GM23338 (cell line): ENCODE measurements around the gene MAP3K14. TPM values are rescaled to one million over a fixed set of nuclear protein-coding genes. Genes with fewer than 3 reads are reported as not detected.

ENCODE experiments used
- ATAC-seq: fragments of 200-7000 bp; cut with Tn5 transposase; 3 replicates; pipeline ENCODE4 v1.9.1; 2020
- DNase-seq: peaks from one replicate; pipeline ENCODE4 v3.0.0-alpha.2; 2015; ENCODE audit warnings: low spot score
- H2AFZ ChIP-seq: fragments of 200-600 bp; sonication (generic); 2 replicates; pipeline ENCODE4 v1.8.0; 2016; ENCODE audit warnings: antibody characterized with exemption, mild to moderate bottlenecking, moderate library complexity
- H3F3A ChIP-seq: fragments of 200-600 bp; sonication (generic); replicated peaks from 2 replicates; pipeline ENCODE4 v1.8.0; 2017; ENCODE audit warnings: antibody characterized with exemption, mixed run types, low read depth
- H3K27ac ChIP-seq: fragments of 200-600 bp; sonication (generic); 2 replicates; pipeline ENCODE4 v1.6.1; 2016; ENCODE audit warnings: low read depth
- H3K27me3 ChIP-seq: fragments of 200-600 bp; sonication (generic); 2 replicates; pipeline ENCODE4 v1.8.0; 2016; ENCODE audit warnings: mild to moderate bottlenecking, mixed run types, moderate library complexity; ENCODE audit not compliant: insufficient read depth
- H3K36me3 ChIP-seq: fragments of 200-600 bp; sonication (generic); 2 replicates; pipeline ENCODE4 v1.8.0; 2016; ENCODE audit warnings: mild to moderate bottlenecking; ENCODE audit not compliant: insufficient read depth
- H3K4me1 ChIP-seq: fragments of 200-600 bp; sonication (generic); 2 replicates; pipeline ENCODE4 v1.8.0; 2016; ENCODE audit warnings: mild to moderate bottlenecking, moderate library complexity; ENCODE audit not compliant: insufficient read depth
- H3K4me2 ChIP-seq: fragments of 200-600 bp; sonication (generic); 2 replicates; pipeline ENCODE4 v1.7.1; 2017; ENCODE audit warnings: mixed run types
- H3K4me3 ChIP-seq: fragments of 200-600 bp; sonication (generic); 2 replicates; pipeline ENCODE4 v1.6.1; 2016; ENCODE audit warnings: mixed run types
- H3K79me2 ChIP-seq: fragments of 200-600 bp; sonication (generic); replicated peaks from 2 replicates; pipeline ENCODE4 v1.8.0; 2017; ENCODE audit warnings: mild to moderate bottlenecking; ENCODE audit not compliant: insufficient read depth
- H3K9me2 ChIP-seq: fragments of 200-600 bp; sonication (generic); 2 replicates; pipeline ENCODE4 v1.8.0; 2017; ENCODE audit not compliant: insufficient read depth
- H4K20me1 ChIP-seq: fragments of 200-600 bp; sonication (generic); replicated peaks from 2 replicates; pipeline ENCODE4 v1.8.0; 2017; ENCODE audit warnings: mild to moderate bottlenecking; ENCODE audit not compliant: insufficient read depth
- H3K27ac Mint-ChIP-seq: 2 replicates; pipeline ENCODE4 v1.8.0; 2020; ENCODE audit warnings: inconsistent platforms, mild to moderate bottlenecking, moderate library complexity, mixed read lengths
- H3K27me3 Mint-ChIP-seq: 3 replicates; pipeline ENCODE4 v1.8.0; 2022; ENCODE audit warnings: low read depth, mild to moderate bottlenecking, moderate library complexity, mixed read lengths, inconsistent platforms; ENCODE audit not compliant: insufficient read depth, poor library complexity
- H3K36me3 Mint-ChIP-seq: 3 replicates; pipeline ENCODE4 v1.8.0; 2021; ENCODE audit warnings: low read depth, mild to moderate bottlenecking, inconsistent platforms, moderate library complexity, mixed read lengths
- H3K4me1 Mint-ChIP-seq: 3 replicates; pipeline ENCODE4 v1.8.0; 2020; ENCODE audit warnings: mild to moderate bottlenecking, inconsistent platforms, mixed read lengths
- H3K4me3 Mint-ChIP-seq: 3 replicates; pipeline ENCODE4 v1.8.0; 2021; ENCODE audit warnings: moderate library complexity, mild to moderate bottlenecking, inconsistent platforms, mixed read lengths
- H3K9me3 Mint-ChIP-seq: 3 replicates; pipeline ENCODE4 v1.8.0; 2020; ENCODE audit warnings: moderate library complexity, mild to moderate bottlenecking, inconsistent platforms, mixed read lengths
- CREB1 ChIP-seq: fragments of 250-450 bp; sonication (Bioruptor Pico); IDR thresholded peaks from 2 replicates; pipeline ENCODE4 v1.5.0; 2020; ENCODE audit warnings: low read depth, mild to moderate bottlenecking, moderate library complexity
- CTCF ChIP-seq, 2 experiments: fragments of 200-600 bp in 1 of 2; sonication (generic) in 1 of 2; conservative IDR thresholded peaks; 2 replicates each; pipeline versions ENCODE4 v1.5.1 to v1.6.1; 2016 to 2017; ENCODE audit warnings: antibody characterized with exemption in 2 of 2, low read depth in 2 of 2, mild to moderate bottlenecking in 2 of 2, moderate library complexity in 1 of 2
- ETS1 ChIP-seq: IDR thresholded peaks from 2 replicates; pipeline ENCODE4 v1.6.1; 2016; ENCODE audit warnings: antibody characterized with exemption
- EZH2 ChIP-seq: fragments of 200-600 bp; sonication (generic); IDR thresholded peaks from one replicate; pipeline ENCODE4 v1.8.0; 2017; ENCODE audit warnings: antibody characterized with exemption, mild to moderate bottlenecking, low read depth; ENCODE audit not compliant: unreplicated experiment
- EZH2phosphoT487 ChIP-seq: fragments of 200-600 bp; sonication (generic); IDR thresholded peaks from one replicate; pipeline ENCODE4 v1.8.1; 2018; ENCODE audit warnings: antibody characterized with exemption; ENCODE audit not compliant: unreplicated experiment
- NANOG ChIP-seq: IDR thresholded peaks from 2 replicates; pipeline ENCODE4 v1.6.1; 2016; ENCODE audit warnings: antibody characterized with exemption, borderline replicate concordance
- POLR2AphosphoS5 ChIP-seq: IDR thresholded peaks from 2 replicates; pipeline ENCODE4 v1.6.1; 2016; ENCODE audit warnings: antibody characterized with exemption, low read depth
- REST ChIP-seq: IDR thresholded peaks from one replicate; pipeline ENCODE4 v1.6.1; 2018; ENCODE audit warnings: antibody characterized with exemption; ENCODE audit not compliant: unreplicated experiment
- ZNF114 ChIP-seq: fragments of 250-450 bp; sonication (Bioruptor Pico); IDR thresholded peaks from 2 replicates; pipeline ENCODE4 v1.5.0; 2020; ENCODE audit warnings: mild to moderate bottlenecking, moderate library complexity
- ZNF331 ChIP-seq: fragments of 250-450 bp; sonication (Bioruptor Pico); IDR thresholded peaks from 2 replicates; pipeline ENCODE4 v1.5.0; 2020; ENCODE audit warnings: low read depth, mild to moderate bottlenecking, moderate library complexity
- polyA plus RNA-seq: library from polyadenylated mRNA; unstranded; fragments of >200 nt; fragmentation: Nextera tagmentation; extraction: Ambion mirVana; gene quantifications from 2 replicates; pipeline ENCODE4 v1.2.1, GENCODE V29; 2016
- total RNA-seq: library from RNA; depleted of rRNA; stranded (reverse); fragments of >200 nt; shearing (Covaris generic); gene quantifications from 2 replicates; pipeline ENCODE4 v1.2.3, GENCODE V29; 2014

MAP3K14 gene
- total and polyA plus RNA-seq, 2 experiments from 2014 or later = 1.3 to 4.9 TPM

GRCh38 chr17:45325810-45326209 lies 9.0 kb upstream of the MAP3K14 start (continued):
- TF ChIP-seq REST (no peak), CREB1 (CRISPR knock-in tag) (no peak), ZNF331 (CRISPR knock-in tag) (no peak), POLR2AphosphoS5 (no peak), ZNF114 (CRISPR knock-in tag) (no peak), EZH2 (no peak), CTCF (conservative IDR thresholded peaks at IDR 0.05; ENCODE audit: low read depth in 2 of 2) (no peak), ETS1 (no peak)

GRCh38 chr17:45324336-45324735 lies 7.5 kb upstream of the MAP3K14 start:
- H3K27ac Mint-ChIP-seq = no peak overlapping the region
- H3K4me1 ChIP-seq = peaks cover 2% of the 10 kb centered on the region
- H3K4me3 Mint-ChIP-seq = no peak overlapping the region
- ATAC-seq (no peak), DNase-seq (no peak)
- no peaks in the 10 kb centered on the region for H3K36me3 Mint-ChIP-seq
- H3K27me3 ChIP-seq = no peaks in the 10 kb centered on the region
- no peak overlapping the region for H2AFZ ChIP-seq
- no peak overlapping the region for H3K4me2 ChIP-seq
- H3K4me1 Mint-ChIP-seq = peaks cover 1% of the 10 kb centered on the region; the same call in 2 of the 3 replicates
- no peak overlapping the region for H3K4me3 ChIP-seq
- H3K9me3 Mint-ChIP-seq = no peaks in the 10 kb centered on the region
- H3K36me3 ChIP-seq = no peaks in the 10 kb centered on the region
- no peaks in the 10 kb centered on the region for H3K9me2 ChIP-seq
- H4K20me1 ChIP-seq = no peaks in the 10 kb centered on the region
- peaks cover 8% of the 10 kb centered on the region for H3K27me3 Mint-ChIP-seq
- no peak overlapping the region for H3K27ac ChIP-seq
- H3F3A ChIP-seq = no peaks in the 10 kb centered on the region
- no peaks in the 10 kb centered on the region for H3K79me2 ChIP-seq
- TF ChIP-seq EZH2phosphoT487 (no peak), EZH2 (no peak), REST (no peak), ETS1 (no peak), NANOG (no peak), ZNF331 (CRISPR knock-in tag) (no peak), POLR2AphosphoS5 (no peak)
